Measurements from ENCODE around the gene FOXRED1. TPM values are rescaled to one million over a fixed set of nuclear protein-coding genes. Genes with fewer than 3 reads are reported as not detected.
"Not testable (repeated sequence)": the region's sequence is repeated elsewhere in the genome, so short reads cannot be mapped to it uniquely, and the experiment has no call there.

The FOXRED1 gene
- polyA plus RNA-seq, 3 donors = 30.4 to 57.6 (median 55.0) TPM

- DNase-seq = not testable (repeated sequence)
Measured at GRCh38 chr11:126308771-126309170, 39.8 kb downstream of the FOXRED1 start.

- DNase-seq = peak; percentile 73
Measured at GRCh38 chr11:126310200-126310991, 41.4 kb downstream of the FOXRED1 start.

GRCh38 chr11:126310992-126311310 is 42.0 kb downstream of the FOXRED1 start:
- no peak for DNase-seq

GRCh38 chr11:126311401-126312291 is 42.7 kb downstream of the FOXRED1 start:
- DNase-seq = no peak

GRCh38 chr11:126312961-126313360 is 44.0 kb downstream of the FOXRED1 start:
- no peak for DNase-seq

- DNase-seq = no peak
Measured at GRCh38 chr11:126313826-126314225, 44.9 kb downstream of the FOXRED1 start.

- no peak for DNase-seq
Measured at GRCh38 chr11:126317432-126317755, 48.4 kb downstream of the FOXRED1 start.

GRCh38 chr11:126317756-126318573 is 49.0 kb downstream of the FOXRED1 start:
- no peak for DNase-seq

- DNase-seq = no peak
Measured at GRCh38 chr11:126318574-126319373, 49.8 kb downstream of the FOXRED1 start.

GRCh38 chr11:126319374-126319740 is 50.4 kb downstream of the FOXRED1 start:
- no peak for DNase-seq

- DNase-seq = no peak
Measured at GRCh38 chr11:126322996-126323395, 54.0 kb downstream of the FOXRED1 start.

GRCh38 chr11:126327281-126328000 is 58.5 kb downstream of the FOXRED1 start:
- DNase-seq = no peak

Other genes starting within 250 kb of the FOXRED1 start
- 10 to 100 TPM; 23.8 to 30.0 (median 29.8) TPM for gene CDON, start 206.3 kb upstream of the FOXRED1 start, polyA plus RNA-seq (ENCODE audit: insufficient read length in 3 of 3)
- 10 to 100 TPM; 30.1 to 39.5 (median 38.7) TPM for gene RPUSD4, start 57.5 kb upstream of the FOXRED1 start, polyA plus RNA-seq (ENCODE audit: insufficient read length in 3 of 3)
- 10 to 100 TPM; 25.3 to 30.6 (median 27.3) TPM for gene FAM118B, start 57.4 kb upstream of the FOXRED1 start, polyA plus RNA-seq (ENCODE audit: insufficient read length in 3 of 3)
- 10 to 100 TPM; 81.6 to 82.4 (median 81.6) TPM for gene SRPRA, start 259 bp upstream of the FOXRED1 start, polyA plus RNA-seq (ENCODE audit: insufficient read length in 3 of 3)
- 10 to 100 TPM; 10.3 to 18.3 (median 17.2) TPM for gene TIRAP, start 13.9 kb downstream of the FOXRED1 start, polyA plus RNA-seq (ENCODE audit: insufficient read length in 3 of 3)
- 10 to 100 TPM; 15.4 to 17.0 (median 16.7) TPM for gene DCPS, start 34.9 kb downstream of the FOXRED1 start, polyA plus RNA-seq (ENCODE audit: insufficient read length in 3 of 3)
- 10 to 100 TPM; 16.1 to 22.6 (median 17.0) TPM for gene ST3GAL4, start 86.5 kb downstream of the FOXRED1 start, polyA plus RNA-seq (ENCODE audit: insufficient read length in 3 of 3)